ENCODE results near the gene CD300LD. TPM values are rescaled to one million over a fixed set of nuclear protein-coding genes. Genes with fewer than 3 reads are reported as not detected.
"Not testable (repeated sequence)": the region's sequence is repeated elsewhere in the genome, so short reads cannot be mapped to it uniquely, and the experiment has no call there.

Gene CD300LD
- polyA plus RNA-seq, 1 experiment: not detected

GRCh38 chr17:74582633-74583032, 9.4 kb downstream of the CD300LD start:
- Histone ChIP-seq H3K4me3 (ENCODE audit: low read depth, low read length) (no peak overlapping the region), H3K27me3 (ENCODE audit: control insufficient read depth, insufficient read depth, low read length) (no peaks in the 10 kb centered on the region), H3K36me3 (ENCODE audit: control insufficient read depth, insufficient read depth, low read length) (no peaks in the 10 kb centered on the region)
- ChIA-PET CTCF (no interaction called here), POLR2A (no interaction called here)
- no peak for DNase-seq (ENCODE audit: low read depth)
- TF ChIP-seq CTCF (IDR thresholded peaks at IDR 0.05; ENCODE audit: insufficient read depth, low read depth, low read length): no peak

GRCh38 chr17:74579900-74580299, 12.2 kb downstream of the CD300LD start:
- DNase-seq (ENCODE audit: low read depth): no peak
- no peaks in the 10 kb centered on the region for H3K27me3 ChIP-seq (ENCODE audit: control insufficient read depth, insufficient read depth, low read length)
- no peak for TF ChIP-seq CTCF (IDR thresholded peaks at IDR 0.05; ENCODE audit: insufficient read depth, low read depth, low read length)
- POLR2A ChIA-PET: no interaction called here
- no peak overlapping the region for H3K4me3 ChIP-seq (ENCODE audit: low read depth, low read length)
- H3K36me3 ChIP-seq (ENCODE audit: control insufficient read depth, insufficient read depth, low read length): no peaks in the 10 kb centered on the region
- CTCF ChIA-PET: no interaction called here

GRCh38 chr17:74578979-74579378, 13.1 kb downstream of the CD300LD start:
- CTCF ChIA-PET: no interaction called here
- no peak for DNase-seq (ENCODE audit: low read depth)
- no peak overlapping the region for H3K4me3 ChIP-seq (ENCODE audit: low read depth, low read length)
- no peak for TF ChIP-seq CTCF (IDR thresholded peaks at IDR 0.05; ENCODE audit: insufficient read depth, low read depth, low read length)
- H3K27me3 ChIP-seq (ENCODE audit: control insufficient read depth, insufficient read depth, low read length): no peaks in the 10 kb centered on the region
- no peaks in the 10 kb centered on the region for H3K36me3 ChIP-seq (ENCODE audit: control insufficient read depth, insufficient read depth, low read length)
- POLR2A ChIA-PET: no interaction called here

GRCh38 chr17:74574489-74575142, 17.5 kb downstream of the CD300LD start:
- no peak overlapping the region for H3K4me3 ChIP-seq (ENCODE audit: low read depth, low read length)
- no peaks in the 10 kb centered on the region for H3K36me3 ChIP-seq (ENCODE audit: control insufficient read depth, insufficient read depth, low read length)
- TF ChIP-seq CTCF (IDR thresholded peaks at IDR 0.05; ENCODE audit: insufficient read depth, low read depth, low read length): no peak
- H3K27me3 ChIP-seq (ENCODE audit: control insufficient read depth, insufficient read depth, low read length): no peaks in the 10 kb centered on the region
- ChIA-PET CTCF (no interaction called here), POLR2A (no interaction called here)
- DNase-seq (ENCODE audit: low read depth): no peak

GRCh38 chr17:74573635-74574034, 18.4 kb downstream of the CD300LD start:
- POLR2A ChIA-PET; DNase-seq (ENCODE audit: low read depth); H3K36me3 ChIP-seq (ENCODE audit: control insufficient read depth, insufficient read depth, low read length); H3K4me3 ChIP-seq (ENCODE audit: low read depth, low read length); H3K27me3 ChIP-seq (ENCODE audit: control insufficient read depth, insufficient read depth, low read length): not testable (repeated sequence)
- CTCF ChIA-PET: interaction anchor here (0.6 kb wide), 1 partner anchor 81 kb away, joined by 3 read pairs; no protein-coding TSS in a partner anchor

GRCh38 chr17:74573169-74573568, 18.9 kb downstream of the CD300LD start:
- CTCF ChIA-PET: interaction anchor here (0.6 kb wide), 1 partner anchor 80 kb away, joined by 3 read pairs; no protein-coding TSS in a partner anchor
- Histone ChIP-seq H3K36me3 (ENCODE audit: control insufficient read depth, insufficient read depth, low read length) (no peaks in the 10 kb centered on the region), H3K4me3 (ENCODE audit: low read depth, low read length) (no peak overlapping the region), H3K27me3 (ENCODE audit: control insufficient read depth, insufficient read depth, low read length) (no peaks in the 10 kb centered on the region)
- no peak for TF ChIP-seq CTCF (IDR thresholded peaks at IDR 0.05; ENCODE audit: insufficient read depth, low read depth, low read length)
- POLR2A ChIA-PET: no interaction called here
- DNase-seq (ENCODE audit: low read depth): no peak

All from BJ (cell line).